Endothelial cell of umbilical vein (primary cell): Measurements from ENCODE around the gene TPP1. TPM values are rescaled to one million over a fixed set of nuclear protein-coding genes. Genes with fewer than 3 reads are reported as not detected.

Source experiments
- BruUV-seq: library from RNA; stranded (reverse); fragments of 400-500 nt; replicated peaks from 2 replicates; lab custom pipeline; 2021; lab: Mats Ljungman, UMichigan
- CTCF ChIA-PET: fragments of 300-600, 350-600 bp; sonication (Branson Sonifier 250); formaldehyde crosslinking; loops from one replicate; lab custom pipeline; 2021; ENCODE audit warnings: antibody characterized with exemption, inconsistent platforms; lab: Charles Lee
- POLR2A ChIA-PET: fragments of 300-600, 350-600 bp; sonication (Branson Sonifier 250); formaldehyde crosslinking; loops from one replicate; lab custom pipeline; 2021; ENCODE audit warnings: antibody characterized with exemption, inconsistent platforms; lab: Charles Lee
- DNase-seq: peaks from one replicate; pipeline ENCODE4 v3.0.0-alpha.2; 2011; ENCODE audit warnings: low read depth, low spot score
- FAIRE-seq: peaks from 2 replicates; lab custom pipeline; 2011; peaks lifted over from hg19 to GRCh38; lab: Jason Lieb, UNC
- H2AFZ ChIP-seq: 2 replicates; pipeline ENCODE4 v1.6.0; 2012; ENCODE audit warnings: low read depth, low read length, control low read depth, inconsistent platforms
- H3K27ac ChIP-seq: 2 replicates; pipeline ENCODE4 v1.5.1; 2011; ENCODE audit warnings: low read depth, mild to moderate bottlenecking, control low read depth, low read length, moderate library complexity; ENCODE audit not compliant: insufficient read depth
- H3K27me3 ChIP-seq, 2 experiments: 2 replicates each; pipeline versions ENCODE4 v1.6.0 to v1.6.1; 2011; ENCODE audit warnings: low read length in 2 of 2, mixed read lengths in 1 of 2; ENCODE audit not compliant: control insufficient read depth in 2 of 2, insufficient read depth in 2 of 2
- H3K36me3 ChIP-seq, 2 experiments: 2 replicates in 1 of 2; 3 replicates in 1 of 2; pipeline ENCODE4 v1.5.1; 2011; ENCODE audit warnings: low read length in 2 of 2, mild to moderate bottlenecking in 1 of 2, moderate library complexity in 1 of 2; ENCODE audit not compliant: control insufficient read depth in 2 of 2, insufficient read depth in 2 of 2; ENCODE audit errors: extremely low read depth in 1 of 2
- H3K4me1 ChIP-seq: 3 replicates; pipeline ENCODE4 v1.5.1; 2011; ENCODE audit warnings: mild to moderate bottlenecking, low read length; ENCODE audit not compliant: control insufficient read depth, insufficient read depth; ENCODE audit errors: extremely low read depth
- H3K4me2 ChIP-seq: 2 replicates; pipeline ENCODE4 v1.6.1; 2011; ENCODE audit warnings: low read length, control low read depth, mixed read lengths; ENCODE audit not compliant: insufficient read depth
- H3K4me3 ChIP-seq, 3 experiments: fragments of 200-600 bp in 1 of 3; sonication (generic), shearing (Covaris generic) in 1 of 3; replicated peaks in 1 of 3; 2 replicates each; pipeline ENCODE4 v1.5.1; 2011 to 2016; ENCODE audit warnings: control low read depth in 3 of 3, low read length in 3 of 3, mild to moderate bottlenecking in 2 of 3, inconsistent platforms in 1 of 3, low read depth in 1 of 3, moderate library complexity in 1 of 3; ENCODE audit not compliant: insufficient read depth in 1 of 3
- H3K79me2 ChIP-seq: 2 replicates; pipeline ENCODE4 v1.6.0; 2012; ENCODE audit warnings: low read length, inconsistent platforms; ENCODE audit not compliant: control insufficient read depth, insufficient read depth
- H3K9ac ChIP-seq: replicated peaks from 2 replicates; pipeline ENCODE3; 2011; ENCODE audit warnings: low read length, control low read depth; ENCODE audit not compliant: insufficient read depth; ENCODE audit errors: extremely low read depth
- H3K9me1 ChIP-seq: replicated peaks from 3 replicates; pipeline ENCODE4 v1.6.0; 2011; ENCODE audit warnings: mild to moderate bottlenecking, low read length; ENCODE audit not compliant: control insufficient read depth, insufficient read depth; ENCODE audit errors: extremely low read depth
- H3K9me3 ChIP-seq: replicated peaks from 2 replicates; pipeline ENCODE4 v1.5.1; 2012; ENCODE audit warnings: low read length, inconsistent platforms; ENCODE audit not compliant: control insufficient read depth, insufficient read depth
- H4K20me1 ChIP-seq: replicated peaks from 2 replicates; pipeline ENCODE3; 2011; ENCODE audit warnings: mild to moderate bottlenecking, low read length; ENCODE audit not compliant: control insufficient read depth, insufficient read depth; ENCODE audit errors: extremely low read depth
- EZH2 ChIP-seq: IDR thresholded peaks from 2 replicates; pipeline ENCODE4 v1.6.1; 2012; ENCODE audit warnings: borderline replicate concordance, low read depth, mild to moderate bottlenecking, moderate library complexity, low read length, inconsistent platforms; ENCODE audit not compliant: severe bottlenecking
- FOS ChIP-seq: IDR thresholded peaks from 2 replicates; pipeline ENCODE4 v1.6.1; 2011; ENCODE audit warnings: mild to moderate bottlenecking, low read length, moderate library complexity, borderline replicate concordance; ENCODE audit not compliant: insufficient read depth
- GATA2 ChIP-seq: IDR thresholded peaks from 2 replicates; pipeline ENCODE4 v1.7.0; 2011; ENCODE audit warnings: low read depth, mild to moderate bottlenecking, moderate library complexity, mixed read lengths, low read length; ENCODE audit not compliant: insufficient read length, insufficient read depth
- JUN ChIP-seq: IDR thresholded peaks from 2 replicates; pipeline ENCODE4 v1.6.1; 2011; ENCODE audit warnings: borderline replicate concordance, low read depth; ENCODE audit not compliant: insufficient read length, insufficient read depth
- MYC ChIP-seq: IDR thresholded peaks from one replicate; pipeline ENCODE4 v1.6.1; 2011; ENCODE audit warnings: mild to moderate bottlenecking, low read depth, low read length
- POLR2A ChIP-seq: IDR thresholded peaks from 2 replicates; pipeline ENCODE4 v1.6.1; 2012; ENCODE audit warnings: low read depth, mild to moderate bottlenecking, control low read depth, low read length
- dilution Hi-C: fragments of 300-500 bp; cut with MboI; formaldehyde crosslinking; loops from one replicate; pipeline ENCODE4 v1.15.0; 2019; ENCODE audit warnings: low sequenced_read_pairs; ENCODE audit not compliant: extremely low pct_ligation_motif_present
- intact Hi-C: fragments of 100-400 bp; cut with micrococcal nuclease; formaldehyde crosslinking; loops from one replicate; pipeline ENCODE4 v1.10.0; 2022
- polyA plus RNA-seq, 4 experiments: library from polyadenylated mRNA; depleted of rRNA in 3 of 4; stranded (reverse) in 3 of 4; unstranded in 1 of 4; fragments of >200 nt; gene quantifications; 2 replicates each; pipeline versions ENCODE4 v1.2.1 to v1.2.3, GENCODE V29; 2011 to 2012; ENCODE audit warnings: missing spikeins in 1 of 4
- total RNA-seq: library from RNA; stranded (reverse); gene quantifications from 2 replicates; pipeline ENCODE4 v1.2.3, GENCODE V29; 2021
- TF ChIP-seq, protein P1 (sequence below): IDR thresholded peaks from 2 replicates; pipeline ENCODE4 v1.6.1; 2011; ENCODE audit not compliant: insufficient read depth, insufficient read length
- TF ChIP-seq, protein P2 (sequence below), 2 donors: IDR thresholded peaks; 1 replicate in 1 of 2; 2 replicates in 1 of 2; pipeline ENCODE4 v1.5.1; 2011; ENCODE audit warnings: low read length in 2 of 2, mild to moderate bottlenecking in 2 of 2, moderate library complexity in 2 of 2, control low read depth in 1 of 2, inconsistent platforms in 1 of 2, low read depth in 1 of 2; ENCODE audit not compliant: insufficient read depth in 1 of 2; ENCODE audit errors: extremely low read depth in 1 of 2

The TPP1 gene
- total and polyA plus RNA-seq, 2 donors (not counting 3 experiments of a cell fraction or from before 2014, with no cell fraction given), result 124 to 224 TPM

DNA sequence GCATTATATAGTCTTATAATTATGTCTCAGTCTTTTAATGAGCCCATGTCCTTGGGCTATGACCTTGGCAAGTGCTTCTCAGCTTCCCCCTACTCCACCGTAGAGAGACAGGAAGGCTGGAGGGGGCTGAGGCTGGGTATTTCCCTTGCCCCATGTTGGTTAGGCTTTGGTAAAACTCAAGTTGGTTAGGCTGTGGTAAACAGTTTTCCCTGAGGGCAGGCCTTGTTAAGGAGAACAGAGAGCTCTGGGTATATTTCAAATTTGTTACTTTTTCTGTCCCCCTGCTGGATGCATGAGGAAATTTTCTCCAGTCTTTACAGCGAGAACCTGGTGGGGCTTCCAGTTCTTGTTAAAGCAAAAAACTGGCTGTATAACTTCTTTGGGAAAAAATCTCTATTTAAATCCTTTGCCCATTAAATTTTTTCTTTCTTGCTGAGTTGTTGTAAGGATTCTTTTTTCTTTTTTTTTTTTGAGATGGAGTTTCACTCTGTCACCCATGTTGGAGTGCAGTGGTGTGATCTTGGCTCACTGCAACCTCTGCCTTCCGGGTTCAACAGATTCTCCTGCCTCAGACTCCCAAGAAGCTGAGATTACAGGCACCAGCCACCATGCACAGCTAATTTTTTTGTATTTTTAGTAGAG lies 48.6 kb upstream of the TPP1 start:
- Histone ChIP-seq H2AFZ (peak overlapping the region; percentile 84), H3K79me2 (no peaks in the 10 kb centered on the region), H3K27ac (no peak overlapping the region), H3K27me3 (no peaks in the 10 kb centered on the region), H3K36me3 (no peaks in the 10 kb centered on the region), H3K9me3 (no peaks in the 10 kb centered on the region), H4K20me1 (no peaks in the 10 kb centered on the region), H3K4me2 (no peak overlapping the region), H3K9ac (no peak overlapping the region), H3K4me3 (no peak overlapping the region), H3K4me1 (no peaks in the 10 kb centered on the region), H3K9me1 (no peaks in the 10 kb centered on the region)
- POLR2A ChIA-PET, result no interaction called here
- peak; percentile 74 for FAIRE-seq
- no peak for TF ChIP-seq MYC
- TF ChIP-seq FOS, result no peak
- no peak for TF ChIP-seq GATA2
- no peak for TF ChIP-seq JUN
- TF ChIP-seq POLR2A, result no peak
- TF ChIP-seq, protein P1, sequence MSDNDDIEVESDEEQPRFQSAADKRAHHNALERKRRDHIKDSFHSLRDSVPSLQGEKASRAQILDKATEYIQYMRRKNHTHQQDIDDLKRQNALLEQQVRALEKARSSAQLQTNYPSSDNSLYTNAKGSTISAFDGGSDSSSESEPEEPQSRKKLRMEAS, result no peak
- TF ChIP-seq EZH2, result no peak
- TF ChIP-seq, protein P2, sequence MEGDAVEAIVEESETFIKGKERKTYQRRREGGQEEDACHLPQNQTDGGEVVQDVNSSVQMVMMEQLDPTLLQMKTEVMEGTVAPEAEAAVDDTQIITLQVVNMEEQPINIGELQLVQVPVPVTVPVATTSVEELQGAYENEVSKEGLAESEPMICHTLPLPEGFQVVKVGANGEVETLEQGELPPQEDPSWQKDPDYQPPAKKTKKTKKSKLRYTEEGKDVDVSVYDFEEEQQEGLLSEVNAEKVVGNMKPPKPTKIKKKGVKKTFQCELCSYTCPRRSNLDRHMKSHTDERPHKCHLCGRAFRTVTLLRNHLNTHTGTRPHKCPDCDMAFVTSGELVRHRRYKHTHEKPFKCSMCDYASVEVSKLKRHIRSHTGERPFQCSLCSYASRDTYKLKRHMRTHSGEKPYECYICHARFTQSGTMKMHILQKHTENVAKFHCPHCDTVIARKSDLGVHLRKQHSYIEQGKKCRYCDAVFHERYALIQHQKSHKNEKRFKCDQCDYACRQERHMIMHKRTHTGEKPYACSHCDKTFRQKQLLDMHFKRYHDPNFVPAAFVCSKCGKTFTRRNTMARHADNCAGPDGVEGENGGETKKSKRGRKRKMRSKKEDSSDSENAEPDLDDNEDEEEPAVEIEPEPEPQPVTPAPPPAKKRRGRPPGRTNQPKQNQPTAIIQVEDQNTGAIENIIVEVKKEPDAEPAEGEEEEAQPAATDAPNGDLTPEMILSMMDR (IDR thresholded peaks at IDR 0.05; ENCODE audit: extremely low read depth in 1 of 2, insufficient read depth in 1 of 2, low read depth in 1 of 2, low read length in 2 of 2), result peak; percentile 39 to 53
- dilution Hi-C loops, result no loop called here
- CTCF ChIA-PET, result interaction anchor here (0.7 to 3.2 kb wide), 31 partner anchors 9 to 289 kb away, joined by 3 to 35 read pairs (median 7); partner anchors contain the start of genes ARFIP2, DCHS1, ILK and MRPL17
- no TSS peak for BruUV-seq
- DNase-seq, result peak; percentile 34
- intact Hi-C loops, result loop anchor here (1.0 kb wide), 4 partner anchors 15 to 137 kb away; partner anchors contain the start of genes MRPL17 and TPP1
